Cardiac muscle cell (in vitro differentiated cells and primary cell): Measurements from ENCODE around the gene PLD6. TPM values are rescaled to one million over a fixed set of nuclear protein-coding genes. Genes with fewer than 3 reads are reported as not detected.

Source experiments
- DNase-seq, 2 donors: peaks; one replicate each; pipeline versions ENCODE4 v3.0.0 to v3.0.0-alpha.2; 2010 to 2017; ENCODE audit warnings: low read depth in 1 of 2, low spot score in 1 of 2
- H3K27ac ChIP-seq: fragments of 200-600 bp; sonication (generic); 2 replicates; pipeline ENCODE4 v1.5.1; 2016
- H3K27me3 ChIP-seq: fragments of 200-600 bp; sonication (generic); 2 replicates; pipeline ENCODE4 v1.6.0; 2016; ENCODE audit warnings: control low read depth
- H3K36me3 ChIP-seq: fragments of 200-600 bp; sonication (generic); 2 replicates; pipeline ENCODE4 v1.5.1; 2016; ENCODE audit warnings: control low read depth
- H3K4me1 ChIP-seq: fragments of 200-600 bp; sonication (generic); 2 replicates; pipeline ENCODE4 v1.8.1; 2017; ENCODE audit warnings: low read depth, mild to moderate bottlenecking, mixed run types
- H3K4me3 ChIP-seq: fragments of 200-600 bp; sonication (generic); 2 replicates; pipeline ENCODE4 v1.5.1; 2016; ENCODE audit warnings: mild to moderate bottlenecking
- H3K9me3 ChIP-seq: fragments of 200-600 bp; sonication (generic); 2 replicates; pipeline ENCODE4 v1.5.1; 2017; ENCODE audit warnings: low read depth, mild to moderate bottlenecking, control low read depth
- CTCF ChIP-seq: IDR thresholded peaks from 2 replicates; pipeline ENCODE4 v1.5.1; 2012; ENCODE audit warnings: low read depth, mild to moderate bottlenecking, low read length
- polyA plus RNA-seq: library from polyadenylated mRNA; unstranded; fragments of >200 nt; fragmentation: Nextera tagmentation; extraction: Ambion mirVana; gene quantifications from 2 replicates; pipeline ENCODE4 v1.2.1, GENCODE V29; 2016
- total RNA-seq: library from RNA; depleted of rRNA; stranded (reverse); fragments of >200 nt; gene quantifications from 2 replicates; pipeline ENCODE4 v1.2.3, GENCODE V29; 2016

Gene PLD6
- total and polyA plus RNA-seq, 2 experiments from 2014 or later, result 0.51 to 1.1 TPM

GRCh38 chr17:17203173-17203730, 2.9 kb downstream of the PLD6 start:
- no peaks in the 10 kb centered on the region for H3K36me3 ChIP-seq
- DNase-seq, result no peak
- no peak overlapping the region for H3K27ac ChIP-seq
- H3K9me3 ChIP-seq, result no peaks in the 10 kb centered on the region
- H3K4me1 ChIP-seq, result no peaks in the 10 kb centered on the region
- H3K27me3 ChIP-seq, result no peaks in the 10 kb centered on the region
- TF ChIP-seq CTCF, result no peak
- H3K4me3 ChIP-seq, result no peak overlapping the region

GRCh38 chr17:17201907-17202306, 4.2 kb downstream of the PLD6 start:
- H3K27ac ChIP-seq, result no peak overlapping the region
- DNase-seq, result no peak
- no peaks in the 10 kb centered on the region for H3K36me3 ChIP-seq
- TF ChIP-seq CTCF, result no peak
- H3K27me3 ChIP-seq, result no peaks in the 10 kb centered on the region
- H3K4me3 ChIP-seq, result no peak overlapping the region
- no peaks in the 10 kb centered on the region for H3K9me3 ChIP-seq
- H3K4me1 ChIP-seq, result no peaks in the 10 kb centered on the region

- no peak for TF ChIP-seq CTCF
- no peaks in the 10 kb centered on the region for H3K4me1 ChIP-seq
- H3K27ac ChIP-seq, result no peak overlapping the region
- no peak overlapping the region for H3K4me3 ChIP-seq
- no peaks in the 10 kb centered on the region for H3K36me3 ChIP-seq
- no peak for DNase-seq
- no peaks in the 10 kb centered on the region for H3K27me3 ChIP-seq
- H3K9me3 ChIP-seq, result no peaks in the 10 kb centered on the region
Measured at GRCh38 chr17:17201271-17201670, 4.9 kb downstream of the PLD6 start.

- Histone ChIP-seq H3K27me3 (no peaks in the 10 kb centered on the region), H3K27ac (no peak overlapping the region)
Measured at GRCh38 chr17:17200831-17201230, 5.3 kb downstream of the PLD6 start.

GRCh38 chr17:17200311-17200710, 5.8 kb downstream of the PLD6 start:
- Histone ChIP-seq H3K36me3 (no peaks in the 10 kb centered on the region), H3K9me3 (no peaks in the 10 kb centered on the region), H3K27ac (no peak overlapping the region), H3K27me3 (no peaks in the 10 kb centered on the region), H3K4me3 (no peak overlapping the region), H3K4me1 (no peaks in the 10 kb centered on the region)
- TF ChIP-seq CTCF, result no peak
- DNase-seq, result no peak

More at GRCh38 chr17:17200831-17201230, 5.3 kb downstream of the PLD6 start:
- Histone ChIP-seq H3K9me3 (no peaks in the 10 kb centered on the region), H3K4me1 (no peaks in the 10 kb centered on the region), H3K4me3 (no peak overlapping the region), H3K36me3 (no peaks in the 10 kb centered on the region)
- DNase-seq, result no peak
- no peak for TF ChIP-seq CTCF
